ENCODE data around the gene ARHGAP42. TPM values are rescaled to one million over a fixed set of nuclear protein-coding genes. Genes with fewer than 3 reads are reported as not detected.

Gene ARHGAP42
- total and polyA plus RNA-seq, 9 donors: 4.3 to 11.8 (median 7.0) TPM

GRCh38 chr11:100978939-100979338 lies 291.9 kb downstream of the ARHGAP42 start:
- H3K36me3 ChIP-seq: no peaks in the 10 kb centered on the region
- 89 to 96% (median 95%) methylated on average over 2 of the region's 2 CpGs for WGBS, 3 donors
- no peak for DNase-seq
- intact Hi-C loops (cut with DNase I): loop anchor here in 2 of 4 donors (10.0 kb wide), 2 partner anchors 456 to 466 kb away; no protein-coding TSS in a partner anchor
- H3K9me3 ChIP-seq: no peaks in the 10 kb centered on the region
- H3K27ac ChIP-seq: no peak overlapping the region
- peaks cover 2% of the 10 kb centered on the region for H3K4me1 ChIP-seq (ENCODE audit: insufficient read depth)
- H3K4me3 ChIP-seq: no peak overlapping the region
- H3K27me3 ChIP-seq: no peaks in the 10 kb centered on the region
- TF ChIP-seq POLR2A (IDR thresholded peaks at IDR 0.05) (no peak), EP300 (IDR thresholded peaks at IDR 0.05) (no peak)
- TF ChIP-seq, protein P1, sequence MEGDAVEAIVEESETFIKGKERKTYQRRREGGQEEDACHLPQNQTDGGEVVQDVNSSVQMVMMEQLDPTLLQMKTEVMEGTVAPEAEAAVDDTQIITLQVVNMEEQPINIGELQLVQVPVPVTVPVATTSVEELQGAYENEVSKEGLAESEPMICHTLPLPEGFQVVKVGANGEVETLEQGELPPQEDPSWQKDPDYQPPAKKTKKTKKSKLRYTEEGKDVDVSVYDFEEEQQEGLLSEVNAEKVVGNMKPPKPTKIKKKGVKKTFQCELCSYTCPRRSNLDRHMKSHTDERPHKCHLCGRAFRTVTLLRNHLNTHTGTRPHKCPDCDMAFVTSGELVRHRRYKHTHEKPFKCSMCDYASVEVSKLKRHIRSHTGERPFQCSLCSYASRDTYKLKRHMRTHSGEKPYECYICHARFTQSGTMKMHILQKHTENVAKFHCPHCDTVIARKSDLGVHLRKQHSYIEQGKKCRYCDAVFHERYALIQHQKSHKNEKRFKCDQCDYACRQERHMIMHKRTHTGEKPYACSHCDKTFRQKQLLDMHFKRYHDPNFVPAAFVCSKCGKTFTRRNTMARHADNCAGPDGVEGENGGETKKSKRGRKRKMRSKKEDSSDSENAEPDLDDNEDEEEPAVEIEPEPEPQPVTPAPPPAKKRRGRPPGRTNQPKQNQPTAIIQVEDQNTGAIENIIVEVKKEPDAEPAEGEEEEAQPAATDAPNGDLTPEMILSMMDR (IDR thresholded peaks at IDR 0.05): no peak

DNA sequence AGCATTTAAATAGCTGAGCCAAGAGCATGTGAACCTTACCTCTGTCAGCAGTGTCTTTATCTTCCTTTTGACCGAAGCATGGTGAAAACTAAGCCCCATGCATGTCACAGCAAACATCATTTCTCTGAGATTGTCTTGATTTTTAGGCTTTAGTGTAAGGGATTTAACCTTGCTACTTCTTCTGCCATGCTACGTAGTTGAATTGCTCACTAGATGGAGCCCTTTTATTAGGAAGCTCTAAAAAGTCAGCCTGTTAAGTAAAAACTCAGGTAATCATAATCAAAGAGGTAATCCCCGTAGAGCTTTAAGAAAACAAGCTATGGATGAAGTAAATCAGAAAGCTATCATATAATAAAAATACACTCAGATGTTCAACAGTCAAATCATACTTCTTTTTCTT lies 293.1 kb downstream of the ARHGAP42 start:
- Histone ChIP-seq H3K4me1 (ENCODE audit: insufficient read depth) (peaks cover 2% of the 10 kb centered on the region), H3K4me3 (no peak overlapping the region), H3K27me3 (no peaks in the 10 kb centered on the region), H3K9me3 (no peaks in the 10 kb centered on the region), H3K27ac (no peak overlapping the region), H3K36me3 (no peaks in the 10 kb centered on the region)
- TF ChIP-seq, protein P1 (IDR thresholded peaks at IDR 0.05): peak in 2 of 3 donors; percentile 38 to 47
- no peak for TF ChIP-seq EP300 (IDR thresholded peaks at IDR 0.05)
- TF ChIP-seq POLR2A (IDR thresholded peaks at IDR 0.05): no peak
- 21 to 36% (median 25%) methylated on average over 3 of the region's 3 CpGs for WGBS, 3 donors
- intact Hi-C loops (cut with DNase I): loop anchor here in 1 of 4 donors (5.0 kb wide), 1 partner anchor 457 kb away; no protein-coding TSS in a partner anchor
- no peak for DNase-seq

DNA sequence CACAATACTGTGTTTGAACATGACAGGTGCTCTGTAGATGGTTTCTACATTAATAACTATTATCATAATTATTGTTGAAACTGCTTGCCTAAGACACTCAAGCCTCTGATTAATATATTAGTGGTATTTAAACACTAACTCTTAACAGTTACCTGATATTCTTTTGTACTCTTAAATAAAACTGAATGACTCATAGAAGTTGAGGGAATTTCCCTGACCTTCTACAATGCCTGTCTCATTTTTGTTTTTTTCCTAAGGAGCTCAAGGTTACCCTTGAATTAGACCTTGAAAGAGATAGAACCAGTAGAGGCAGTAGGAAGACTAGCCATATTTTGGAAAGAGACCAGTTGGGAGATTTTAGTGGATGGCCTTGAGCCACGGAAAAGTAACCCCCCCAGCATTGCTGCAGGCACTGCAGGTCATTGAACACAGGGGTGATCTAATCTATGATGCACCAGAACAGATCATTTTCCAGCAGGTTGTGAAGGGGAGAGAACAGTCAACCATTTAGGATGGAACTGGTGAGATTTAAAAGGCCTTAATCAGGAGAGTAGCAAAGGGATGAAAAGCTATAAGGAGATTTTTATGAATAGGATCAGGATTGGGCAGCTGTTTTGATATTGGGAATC lies 294.2 kb downstream of the ARHGAP42 start:
- no peak overlapping the region for H3K4me3 ChIP-seq
- H3K9me3 ChIP-seq: no peaks in the 10 kb centered on the region
- H3K27me3 ChIP-seq: no peaks in the 10 kb centered on the region
- H3K27ac ChIP-seq: peak overlapping the region in 1 of 2 donors; percentile 34
- no peaks in the 10 kb centered on the region for H3K36me3 ChIP-seq
- intact Hi-C loops (cut with DNase I): loop anchor here in 1 of 4 donors (5.0 kb wide), 1 partner anchor 456 kb away; no protein-coding TSS in a partner anchor
- H3K4me1 ChIP-seq (ENCODE audit: insufficient read depth): peaks cover 2% of the 10 kb centered on the region
- TF ChIP-seq EP300 (IDR thresholded peaks at IDR 0.05) (no peak), POLR2A (IDR thresholded peaks at IDR 0.05) (no peak)
- TF ChIP-seq, protein P1 (IDR thresholded peaks at IDR 0.05): no peak
- WGBS, 3 donors: 6 to 19% (median 10%) methylated on average over 1 of the region's 1 CpG
- DNase-seq: peak in 4 of 5 donors; percentile 9 to 36 (median 24)

GRCh38 chr11:100984668-100985067 lies 297.6 kb downstream of the ARHGAP42 start:
- no peaks in the 10 kb centered on the region for H3K27me3 ChIP-seq
- no peak overlapping the region for H3K4me3 ChIP-seq
- intact Hi-C loops (cut with DNase I): loop anchor here in 1 of 4 donors (5.0 kb wide), 1 partner anchor 453 kb away; no protein-coding TSS in a partner anchor
- no peak overlapping the region for H3K27ac ChIP-seq
- DNase-seq: no peak
- no peaks in the 10 kb centered on the region for H3K9me3 ChIP-seq
- TF ChIP-seq, protein P1 (IDR thresholded peaks at IDR 0.05): no peak
- TF ChIP-seq EP300 (IDR thresholded peaks at IDR 0.05): no peak
- no peaks in the 10 kb centered on the region for H3K36me3 ChIP-seq
- 93 to 97% (median 95%) methylated on average over 3 of the region's 3 CpGs for WGBS, 3 donors
- H3K4me1 ChIP-seq (ENCODE audit: insufficient read depth): peaks cover 2% of the 10 kb centered on the region

All from ovary (tissue), 9 donors.